HepG2 (cell line): ENCODE measurements around the gene BARX2. TPM values are rescaled to one million over a fixed set of nuclear protein-coding genes. Genes with fewer than 3 reads are reported as not detected.

ENCODE experiments used
- ATF7 ChIP-seq, 2 experiments: fragments of 450-650 bp in 1 of 2; sonication (generic) in 1 of 2; formaldehyde crosslinking in 1 of 2; IDR thresholded peaks; 2 replicates each; pipeline versions ENCODE4 v1.4.0 to v1.6.1; 2016 to 2020; ENCODE audit warnings: antibody characterized with exemption in 1 of 2, mild to moderate bottlenecking in 1 of 2, missing genetic modification reagents in 1 of 2
- CENPX ChIP-seq: sonication (generic); formaldehyde crosslinking; IDR thresholded peaks from 2 replicates; pipeline ENCODE4 v1.9.0; 2021; ENCODE audit warnings: mild to moderate bottlenecking, missing genetic modification reagents, moderate library complexity
- FOXK1 ChIP-seq: sonication (generic); formaldehyde crosslinking; IDR thresholded peaks from 2 replicates; pipeline ENCODE4 v1.4.0; 2020; ENCODE audit warnings: low read depth, missing genetic modification reagents, borderline replicate concordance
- HHEX ChIP-seq: IDR thresholded peaks from 2 replicates; pipeline ENCODE4 v1.6.1; 2016; ENCODE audit warnings: control low read depth
- HMG20A ChIP-seq: IDR thresholded peaks from 2 replicates; pipeline ENCODE4 v1.6.1; 2016; ENCODE audit warnings: borderline replicate concordance
- HNF4A ChIP-seq: sonication (generic); formaldehyde crosslinking; IDR thresholded peaks from 2 replicates; pipeline ENCODE4 v1.4.0; 2020; ENCODE audit warnings: missing genetic modification reagents
- HOXA5 ChIP-seq: sonication (generic); formaldehyde crosslinking; IDR thresholded peaks from 2 replicates; pipeline ENCODE4 v1.4.0; 2020; ENCODE audit warnings: missing genetic modification reagents
- MTA1 ChIP-seq: sonication (generic); formaldehyde crosslinking; IDR thresholded peaks from 2 replicates; pipeline ENCODE4 v1.4.0; 2020; ENCODE audit warnings: missing genetic modification reagents, mild to moderate bottlenecking, borderline replicate concordance
- MYNN ChIP-seq: sonication (generic); formaldehyde crosslinking; IDR thresholded peaks from 2 replicates; pipeline ENCODE4 v1.4.0; 2020; ENCODE audit warnings: mild to moderate bottlenecking, low read depth, missing genetic modification reagents
- POLR2AphosphoS5 ChIP-seq: IDR thresholded peaks from 2 replicates; pipeline ENCODE4 v1.6.1; 2012; ENCODE audit warnings: low read depth, low read length
- RARA ChIP-seq: IDR thresholded peaks from 2 replicates; pipeline ENCODE4 v1.6.1; 2016; ENCODE audit warnings: missing genetic modification reagents, missing compliant biosample characterization
- SNRNP70 ChIP-seq: fragments of 200-400 bp; formaldehyde crosslinking; IDR thresholded peaks from 2 replicates; pipeline ENCODE4 v1.6.1; 2017; ENCODE audit warnings: mild to moderate bottlenecking, low read depth, low read length, moderate library complexity
- SOX13 ChIP-seq, 3 experiments: fragments of 450-650 bp in 1 of 3; sonication (generic) in 1 of 3; formaldehyde crosslinking in 1 of 3; IDR thresholded peaks in 2 of 3; conservative IDR thresholded peaks in 1 of 3; 2 replicates each; pipeline versions ENCODE4 v1.5.0 to v1.6.1; 2016 to 2020; ENCODE audit warnings: antibody characterized with exemption in 1 of 3, mild to moderate bottlenecking in 1 of 3, missing compliant biosample characterization in 1 of 3, missing genetic modification reagents in 1 of 3, moderate library complexity in 1 of 3
- TCF7 ChIP-seq: sonication (generic); IDR thresholded peaks from 2 replicates; pipeline ENCODE4 v1.6.1; 2016; ENCODE audit warnings: antibody characterized with exemption, low read depth
- ZMYM3 ChIP-seq: sonication (generic); formaldehyde crosslinking; IDR thresholded peaks from 2 replicates; pipeline ENCODE4 v1.5.1; 2020; ENCODE audit warnings: mild to moderate bottlenecking, missing genetic modification reagents
- ZNF644 ChIP-seq: IDR thresholded peaks from 2 replicates; pipeline ENCODE4 v1.6.1; 2016; ENCODE audit warnings: low read depth
- ZNF652 ChIP-seq: IDR thresholded peaks from 2 replicates; pipeline ENCODE4 v1.6.1; 2016; ENCODE audit warnings: low read depth, borderline replicate concordance
- polyA plus RNA-seq, 8 experiments: library from polyadenylated mRNA; depleted of rRNA in 3 of 8; stranded (reverse) in 7 of 8; unstranded in 1 of 8; fragments of >200 nt; fragmentation: Illumina TruSeq in 4 of 8; extraction: Trizol in 4 of 8; gene quantifications; 2 replicates each; pipeline versions ENCODE4 v1.2.1 to v1.2.3, GENCODE V29; 2011 to 2016; ENCODE audit warnings: low read depth in 4 of 8, missing spikeins in 1 of 8, mixed read lengths in 1 of 8; ENCODE audit not compliant: insufficient read depth in 1 of 8
- total RNA-seq, 5 experiments: library from RNA; depleted of rRNA; stranded (reverse); fragments of >200 nt; fragmentation: Illumina TruSeq; extraction: Trizol; gene quantifications; 2 replicates each; pipeline ENCODE4 v1.2.3, GENCODE V29; 2016; ENCODE audit warnings: low read depth in 1 of 5
- TF ChIP-seq, protein P1 (sequence below): sonication (generic); formaldehyde crosslinking; conservative IDR thresholded peaks from 2 replicates; pipeline ENCODE4 v1.4.0; 2020; ENCODE audit warnings: mild to moderate bottlenecking, missing genetic modification reagents, moderate library complexity
- TF ChIP-seq, protein P2 (sequence below): IDR thresholded peaks from 2 replicates; pipeline ENCODE4 v1.4.0; 2020; ENCODE audit warnings: mild to moderate bottlenecking, missing genetic modification reagents
- TF ChIP-seq, protein P3 (sequence below): sonication (generic); formaldehyde crosslinking; IDR thresholded peaks from 2 replicates; pipeline ENCODE4 v1.4.0; 2020; ENCODE audit warnings: missing genetic modification reagents, borderline replicate concordance

Gene BARX2
- total and polyA plus RNA-seq, 2 of the 13 experiments (the other 11 are each of a cell fraction or from before 2014, with no cell fraction given) = not detected

DNA sequence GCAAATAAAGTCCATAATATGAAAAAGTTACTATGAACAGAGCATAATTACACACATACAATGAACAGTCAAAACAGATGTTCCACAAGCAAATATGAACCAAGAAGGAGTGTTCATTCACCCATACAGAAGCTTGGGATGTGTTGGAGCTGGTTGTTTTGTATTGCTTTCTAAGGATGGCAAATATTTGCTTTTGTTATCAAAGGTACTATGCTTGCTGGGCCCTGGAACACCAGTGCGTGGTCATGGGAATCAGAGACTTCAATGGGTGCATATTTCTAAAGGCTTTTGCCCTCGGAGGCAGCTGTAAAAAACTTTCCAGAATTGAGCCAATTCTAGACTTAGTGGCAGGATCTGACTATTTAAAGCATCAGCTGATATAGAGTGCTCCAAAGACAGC is 85.1 kb downstream of the BARX2 start (continued):
- no peak for TF ChIP-seq SOX13 (IDR thresholded peaks at IDR 0.05)
- peak in 1 of 2 experiments; percentile 66; a peak in 2 of 4 replicates for TF ChIP-seq SOX13 (CRISPR knock-in tag; conservative IDR thresholded peaks at IDR 0.05 in 1 of 2, IDR thresholded peaks at IDR 0.05 in 1 of 2)
- no peak for TF ChIP-seq SNRNP70
- TF ChIP-seq RARA (CRISPR knock-in tag) = peak; percentile 80
- TF ChIP-seq ATF7 (IDR thresholded peaks at IDR 0.05) = no peak
- TF ChIP-seq ATF7 (CRISPR knock-in tag; IDR thresholded peaks at IDR 0.05) = no peak
- no peak for TF ChIP-seq MYNN (CRISPR knock-in tag)
- peak; percentile 34; the same call in 1 of the 2 replicates for TF ChIP-seq FOXK1 (CRISPR knock-in tag)
- TF ChIP-seq POLR2AphosphoS5 = no peak
- TF ChIP-seq ZNF644 (CRISPR knock-in tag) = no peak
- TF ChIP-seq MTA1 (CRISPR knock-in tag) = no peak
- peak; percentile 68 for TF ChIP-seq HMG20A (CRISPR knock-in tag)
- TF ChIP-seq HNF4A (CRISPR knock-in tag) = peak; percentile 25; the same call in 1 of the 2 replicates
- no peak for TF ChIP-seq CENPX (CRISPR knock-in tag)
- TF ChIP-seq ZMYM3 (CRISPR knock-in tag) = no peak
- TF ChIP-seq ZNF652 (CRISPR knock-in tag) = no peak
- TF ChIP-seq, protein P1, sequence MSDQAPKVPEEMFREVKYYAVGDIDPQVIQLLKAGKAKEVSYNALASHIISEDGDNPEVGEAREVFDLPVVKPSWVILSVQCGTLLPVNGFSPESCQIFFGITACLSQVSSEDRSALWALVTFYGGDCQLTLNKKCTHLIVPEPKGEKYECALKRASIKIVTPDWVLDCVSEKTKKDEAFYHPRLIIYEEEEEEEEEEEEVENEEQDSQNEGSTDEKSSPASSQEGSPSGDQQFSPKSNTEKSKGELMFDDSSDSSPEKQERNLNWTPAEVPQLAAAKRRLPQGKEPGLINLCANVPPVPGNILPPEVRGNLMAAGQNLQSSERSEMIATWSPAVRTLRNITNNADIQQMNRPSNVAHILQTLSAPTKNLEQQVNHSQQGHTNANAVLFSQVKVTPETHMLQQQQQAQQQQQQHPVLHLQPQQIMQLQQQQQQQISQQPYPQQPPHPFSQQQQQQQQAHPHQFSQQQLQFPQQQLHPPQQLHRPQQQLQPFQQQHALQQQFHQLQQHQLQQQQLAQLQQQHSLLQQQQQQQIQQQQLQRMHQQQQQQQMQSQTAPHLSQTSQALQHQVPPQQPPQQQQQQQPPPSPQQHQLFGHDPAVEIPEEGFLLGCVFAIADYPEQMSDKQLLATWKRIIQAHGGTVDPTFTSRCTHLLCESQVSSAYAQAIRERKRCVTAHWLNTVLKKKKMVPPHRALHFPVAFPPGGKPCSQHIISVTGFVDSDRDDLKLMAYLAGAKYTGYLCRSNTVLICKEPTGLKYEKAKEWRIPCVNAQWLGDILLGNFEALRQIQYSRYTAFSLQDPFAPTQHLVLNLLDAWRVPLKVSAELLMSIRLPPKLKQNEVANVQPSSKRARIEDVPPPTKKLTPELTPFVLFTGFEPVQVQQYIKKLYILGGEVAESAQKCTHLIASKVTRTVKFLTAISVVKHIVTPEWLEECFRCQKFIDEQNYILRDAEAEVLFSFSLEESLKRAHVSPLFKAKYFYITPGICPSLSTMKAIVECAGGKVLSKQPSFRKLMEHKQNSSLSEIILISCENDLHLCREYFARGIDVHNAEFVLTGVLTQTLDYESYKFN (CRISPR knock-in tag) = no peak
- peak; percentile 88 for TF ChIP-seq HHEX (CRISPR knock-in tag)
- TF ChIP-seq, protein P2, sequence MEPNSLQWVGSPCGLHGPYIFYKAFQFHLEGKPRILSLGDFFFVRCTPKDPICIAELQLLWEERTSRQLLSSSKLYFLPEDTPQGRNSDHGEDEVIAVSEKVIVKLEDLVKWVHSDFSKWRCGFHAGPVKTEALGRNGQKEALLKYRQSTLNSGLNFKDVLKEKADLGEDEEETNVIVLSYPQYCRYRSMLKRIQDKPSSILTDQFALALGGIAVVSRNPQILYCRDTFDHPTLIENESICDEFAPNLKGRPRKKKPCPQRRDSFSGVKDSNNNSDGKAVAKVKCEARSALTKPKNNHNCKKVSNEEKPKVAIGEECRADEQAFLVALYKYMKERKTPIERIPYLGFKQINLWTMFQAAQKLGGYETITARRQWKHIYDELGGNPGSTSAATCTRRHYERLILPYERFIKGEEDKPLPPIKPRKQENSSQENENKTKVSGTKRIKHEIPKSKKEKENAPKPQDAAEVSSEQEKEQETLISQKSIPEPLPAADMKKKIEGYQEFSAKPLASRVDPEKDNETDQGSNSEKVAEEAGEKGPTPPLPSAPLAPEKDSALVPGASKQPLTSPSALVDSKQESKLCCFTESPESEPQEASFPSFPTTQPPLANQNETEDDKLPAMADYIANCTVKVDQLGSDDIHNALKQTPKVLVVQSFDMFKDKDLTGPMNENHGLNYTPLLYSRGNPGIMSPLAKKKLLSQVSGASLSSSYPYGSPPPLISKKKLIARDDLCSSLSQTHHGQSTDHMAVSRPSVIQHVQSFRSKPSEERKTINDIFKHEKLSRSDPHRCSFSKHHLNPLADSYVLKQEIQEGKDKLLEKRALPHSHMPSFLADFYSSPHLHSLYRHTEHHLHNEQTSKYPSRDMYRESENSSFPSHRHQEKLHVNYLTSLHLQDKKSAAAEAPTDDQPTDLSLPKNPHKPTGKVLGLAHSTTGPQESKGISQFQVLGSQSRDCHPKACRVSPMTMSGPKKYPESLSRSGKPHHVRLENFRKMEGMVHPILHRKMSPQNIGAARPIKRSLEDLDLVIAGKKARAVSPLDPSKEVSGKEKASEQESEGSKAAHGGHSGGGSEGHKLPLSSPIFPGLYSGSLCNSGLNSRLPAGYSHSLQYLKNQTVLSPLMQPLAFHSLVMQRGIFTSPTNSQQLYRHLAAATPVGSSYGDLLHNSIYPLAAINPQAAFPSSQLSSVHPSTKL (CRISPR knock-in tag) = peak; percentile 83
- peak; percentile 42; the same call in 1 of the 2 replicates for TF ChIP-seq TCF7
- TF ChIP-seq, protein P3, sequence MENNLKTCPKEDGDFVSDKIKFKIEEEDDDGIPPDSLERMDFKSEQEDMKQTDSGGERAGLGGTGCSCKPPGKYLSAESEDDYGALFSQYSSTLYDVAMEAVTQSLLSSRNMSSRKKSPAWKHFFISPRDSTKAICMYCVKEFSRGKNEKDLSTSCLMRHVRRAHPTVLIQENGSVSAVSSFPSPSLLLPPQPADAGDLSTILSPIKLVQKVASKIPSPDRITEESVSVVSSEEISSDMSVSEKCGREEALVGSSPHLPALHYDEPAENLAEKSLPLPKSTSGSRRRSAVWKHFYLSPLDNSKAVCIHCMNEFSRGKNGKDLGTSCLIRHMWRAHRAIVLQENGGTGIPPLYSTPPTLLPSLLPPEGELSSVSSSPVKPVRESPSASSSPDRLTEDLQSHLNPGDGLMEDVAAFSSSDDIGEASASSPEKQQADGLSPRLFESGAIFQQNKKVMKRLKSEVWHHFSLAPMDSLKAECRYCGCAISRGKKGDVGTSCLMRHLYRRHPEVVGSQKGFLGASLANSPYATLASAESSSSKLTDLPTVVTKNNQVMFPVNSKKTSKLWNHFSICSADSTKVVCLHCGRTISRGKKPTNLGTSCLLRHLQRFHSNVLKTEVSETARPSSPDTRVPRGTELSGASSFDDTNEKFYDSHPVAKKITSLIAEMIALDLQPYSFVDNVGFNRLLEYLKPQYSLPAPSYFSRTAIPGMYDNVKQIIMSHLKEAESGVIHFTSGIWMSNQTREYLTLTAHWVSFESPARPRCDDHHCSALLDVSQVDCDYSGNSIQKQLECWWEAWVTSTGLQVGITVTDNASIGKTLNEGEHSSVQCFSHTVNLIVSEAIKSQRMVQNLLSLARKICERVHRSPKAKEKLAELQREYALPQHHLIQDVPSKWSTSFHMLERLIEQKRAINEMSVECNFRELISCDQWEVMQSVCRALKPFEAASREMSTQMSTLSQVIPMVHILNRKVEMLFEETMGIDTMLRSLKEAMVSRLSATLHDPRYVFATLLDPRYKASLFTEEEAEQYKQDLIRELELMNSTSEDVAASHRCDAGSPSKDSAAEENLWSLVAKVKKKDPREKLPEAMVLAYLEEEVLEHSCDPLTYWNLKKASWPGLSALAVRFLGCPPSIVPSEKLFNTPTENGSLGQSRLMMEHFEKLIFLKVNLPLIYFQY (CRISPR knock-in tag) = no peak
- TF ChIP-seq HOXA5 (CRISPR knock-in tag) = no peak
